ENCODE measurements around the gene TXNDC17. TPM values are rescaled to one million over a fixed set of nuclear protein-coding genes. Genes with fewer than 3 reads are reported as not detected.
"Not testable (repeated sequence)": the region's sequence is repeated elsewhere in the genome, so short reads cannot be mapped to it uniquely, and the experiment has no call there.

The TXNDC17 gene
- total and polyA plus RNA-seq, 7 donors = 37.3 to 703 (median 152) TPM

DNA sequence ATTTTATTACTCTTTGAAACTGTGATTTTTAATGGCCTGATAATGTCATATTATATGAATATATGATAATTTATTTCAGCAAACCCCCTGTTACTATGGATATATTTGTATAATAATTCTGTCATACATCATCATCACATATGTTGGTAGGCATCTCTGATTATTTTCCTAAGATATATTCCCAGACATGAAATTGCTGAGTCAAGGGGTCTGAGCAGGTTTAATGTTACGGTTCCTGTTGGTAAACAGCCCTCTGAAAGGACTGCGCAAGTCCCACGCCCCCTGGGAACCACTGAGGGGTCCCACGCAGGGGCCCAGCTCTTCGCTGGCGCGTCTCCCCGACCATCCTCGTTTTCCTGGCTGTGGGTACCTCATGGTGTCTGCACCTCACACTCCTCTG is 48.1 kb downstream of the TXNDC17 start:
- Histone ChIP-seq H3K4me1 (no peaks in the 10 kb centered on the region), H3K9me3 (no peaks in the 10 kb centered on the region), H3K27ac (no peak overlapping the region), H3K27me3 (peaks cover 0 to 5% (median 0%) of the 10 kb centered on the region in 3 donors), H3K4me3 (no peak overlapping the region), H3K36me3 (no peaks in the 10 kb centered on the region)
- TF ChIP-seq, protein P1, sequence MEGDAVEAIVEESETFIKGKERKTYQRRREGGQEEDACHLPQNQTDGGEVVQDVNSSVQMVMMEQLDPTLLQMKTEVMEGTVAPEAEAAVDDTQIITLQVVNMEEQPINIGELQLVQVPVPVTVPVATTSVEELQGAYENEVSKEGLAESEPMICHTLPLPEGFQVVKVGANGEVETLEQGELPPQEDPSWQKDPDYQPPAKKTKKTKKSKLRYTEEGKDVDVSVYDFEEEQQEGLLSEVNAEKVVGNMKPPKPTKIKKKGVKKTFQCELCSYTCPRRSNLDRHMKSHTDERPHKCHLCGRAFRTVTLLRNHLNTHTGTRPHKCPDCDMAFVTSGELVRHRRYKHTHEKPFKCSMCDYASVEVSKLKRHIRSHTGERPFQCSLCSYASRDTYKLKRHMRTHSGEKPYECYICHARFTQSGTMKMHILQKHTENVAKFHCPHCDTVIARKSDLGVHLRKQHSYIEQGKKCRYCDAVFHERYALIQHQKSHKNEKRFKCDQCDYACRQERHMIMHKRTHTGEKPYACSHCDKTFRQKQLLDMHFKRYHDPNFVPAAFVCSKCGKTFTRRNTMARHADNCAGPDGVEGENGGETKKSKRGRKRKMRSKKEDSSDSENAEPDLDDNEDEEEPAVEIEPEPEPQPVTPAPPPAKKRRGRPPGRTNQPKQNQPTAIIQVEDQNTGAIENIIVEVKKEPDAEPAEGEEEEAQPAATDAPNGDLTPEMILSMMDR (IDR thresholded peaks at IDR 0.05) = no peak
- no peak for TF ChIP-seq EP300 (IDR thresholded peaks at IDR 0.05)
- no peak for TF ChIP-seq POLR2AphosphoS5 (IDR thresholded peaks at IDR 0.05)
- no peak for TF ChIP-seq POLR2A (IDR thresholded peaks at IDR 0.05)
- 81 to 84% methylated on average over 9 of the region's 9 CpGs for WGBS, 2 donors
- no peak for DNase-seq
- intact Hi-C loops (cut with DNase I) = no loop called here

DNA sequence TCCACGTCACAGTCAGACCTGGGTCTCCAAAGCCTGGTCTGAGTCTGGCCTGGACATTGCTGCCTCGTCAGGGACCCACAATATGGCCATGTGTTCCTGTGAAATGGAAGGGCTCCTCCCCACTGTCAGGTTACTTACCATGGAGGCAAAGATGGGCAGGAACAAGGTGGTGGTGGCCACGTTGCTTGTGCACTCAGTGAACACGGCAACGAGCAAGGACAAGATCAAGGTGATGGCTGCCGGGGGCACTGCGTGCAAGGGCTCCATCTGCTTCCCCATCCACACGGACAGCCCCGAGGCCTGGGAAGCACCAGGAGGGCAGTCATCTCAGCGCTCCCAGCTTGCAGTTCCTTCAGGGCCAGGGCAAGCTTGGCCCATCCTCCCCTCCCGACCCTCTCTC is 49.8 kb downstream of the TXNDC17 start:
- WGBS, 2 donors = 82 to 84% methylated on average over 11 of the region's 11 CpGs

DNA sequence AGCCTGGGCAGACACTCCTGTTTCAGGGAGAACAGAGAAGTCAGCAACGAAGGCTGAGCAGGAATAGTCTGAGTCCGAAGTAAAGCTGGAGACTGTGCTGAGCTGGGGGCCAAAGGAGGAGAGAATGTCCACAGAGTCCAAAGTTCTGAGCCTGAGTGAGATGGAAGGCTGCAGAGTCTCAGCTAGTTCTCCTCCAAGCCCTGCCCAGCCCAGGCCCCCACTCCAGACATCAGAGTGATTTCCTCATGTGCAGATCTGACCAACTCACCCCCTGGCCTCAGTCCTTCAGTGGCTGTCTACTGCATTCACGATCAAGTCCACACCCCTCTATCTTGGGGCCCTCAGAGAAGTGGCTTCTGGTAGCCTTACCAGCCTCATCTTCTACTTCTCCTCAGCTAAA is 50.7 kb downstream of the TXNDC17 start:
- no peaks in the 10 kb centered on the region for H3K27me3 ChIP-seq
- H3K9me3 ChIP-seq = no peaks in the 10 kb centered on the region
- no peak overlapping the region for H3K27ac ChIP-seq
- H3K4me3 ChIP-seq = no peak overlapping the region
- no peak for DNase-seq
- H3K4me1 ChIP-seq = no peaks in the 10 kb centered on the region
- H3K36me3 ChIP-seq = no peaks in the 10 kb centered on the region
- 70 to 80% methylated on average over 3 of the region's 3 CpGs for WGBS, 2 donors
- TF ChIP-seq POLR2A (IDR thresholded peaks at IDR 0.05) (no peak), POLR2AphosphoS5 (IDR thresholded peaks at IDR 0.05) (no peak), EP300 (IDR thresholded peaks at IDR 0.05) (no peak)
- TF ChIP-seq, protein P1 (IDR thresholded peaks at IDR 0.05) = no peak
- intact Hi-C loops (cut with DNase I) = no loop called here

More for the DNA sequence above, 49.8 kb downstream of the TXNDC17 start:
- Histone ChIP-seq H3K4me1 (no peaks in the 10 kb centered on the region), H3K27ac (no peak overlapping the region), H3K9me3 (no peaks in the 10 kb centered on the region), H3K4me3 (no peak overlapping the region), H3K36me3 (no peaks in the 10 kb centered on the region), H3K27me3 (peaks cover 0 to 5% (median 0%) of the 10 kb centered on the region in 3 donors)
- intact Hi-C loops (cut with DNase I) = no loop called here
- TF ChIP-seq, protein P1 (IDR thresholded peaks at IDR 0.05) = no peak
- TF ChIP-seq POLR2AphosphoS5 (IDR thresholded peaks at IDR 0.05) (no peak), EP300 (IDR thresholded peaks at IDR 0.05) (no peak), POLR2A (IDR thresholded peaks at IDR 0.05) (no peak)
- DNase-seq = no peak

DNA sequence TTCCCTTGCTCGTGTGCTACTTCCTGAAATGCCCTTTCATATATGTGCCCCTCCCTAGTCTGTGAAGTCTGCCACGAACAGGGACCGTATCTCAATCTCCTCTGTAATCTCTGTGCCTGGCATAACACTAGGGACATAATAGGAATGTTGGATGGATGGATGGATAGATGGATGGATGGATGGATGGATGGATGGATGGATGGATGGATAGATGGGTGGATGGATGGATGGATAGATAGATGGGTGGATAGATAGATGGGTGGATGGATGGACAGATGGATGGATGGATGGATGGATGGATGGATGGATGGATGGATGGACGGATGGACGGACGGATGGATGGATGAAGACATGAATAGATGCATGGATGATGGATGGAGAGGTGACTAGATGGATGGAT is 51.1 kb downstream of the TXNDC17 start:
- H3K4me3 ChIP-seq; H3K27me3 ChIP-seq; H3K27ac ChIP-seq; H3K36me3 ChIP-seq; H3K4me1 ChIP-seq; intact Hi-C loops (cut with DNase I); DNase-seq; H3K9me3 ChIP-seq: not testable (repeated sequence)
- WGBS, 2 donors = 63 to 67% methylated on average over 6 of the region's 6 CpGs

Small RNA genes lying within 50 kb of the gene (small RNA-seq; reads per million reads assigned to genes)
- 0 to 0.06 (median 0) reads per million in 3 donors for gene MIR4520-1
- 0.43 to 3.3 (median 1.2) reads per million in 3 donors for gene RNA5SP435

Other genes with a start within 250 kb of the TXNDC17 start
- gene AIPL1, start 205.9 kb upstream of the TXNDC17 start, total RNA-seq = not detected
- not detected for gene AIPL1, start 205.9 kb upstream of the TXNDC17 start, polyA plus RNA-seq
- not detected for gene PIMREG, start 196.6 kb upstream of the TXNDC17 start, total RNA-seq
- 1 to 10 TPM in 2 of 3 donors, not detected in 1; 2.5 to 7.8 TPM for gene PIMREG, start 196.6 kb upstream of the TXNDC17 start, polyA plus RNA-seq
- gene PITPNM3, start 84.5 kb upstream of the TXNDC17 start, total RNA-seq = 10 to 100 TPM in 1 of 4 donors, 1 to 10 TPM in 3; 4.3 to 13.6 (median 8.0) TPM
- gene PITPNM3, start 84.5 kb upstream of the TXNDC17 start, polyA plus RNA-seq = 1 to 10 TPM; 3.6 to 5.7 (median 4.6) TPM
- 10 to 100 TPM; 14.1 to 18.3 (median 14.5) TPM for gene KIAA0753, start 349 bp upstream of the TXNDC17 start, total RNA-seq
- gene KIAA0753, start 349 bp upstream of the TXNDC17 start, polyA plus RNA-seq = 1 to 10 TPM; 3.6 to 8.1 (median 3.9) TPM
- gene MED31, start 10.5 kb downstream of the TXNDC17 start, total RNA-seq = 1 to 10 TPM; 2.0 to 8.6 (median 7.1) TPM
- gene MED31, start 10.5 kb downstream of the TXNDC17 start, polyA plus RNA-seq = 10 to 100 TPM in 2 of 3 donors, 1 to 10 TPM in 1; 9.6 to 24.0 (median 11.5) TPM
- 1 to 10 TPM in 3 of 4 donors, under 1 TPM in 1; 0.81 to 2.8 (median 1.7) TPM for gene C17orf100, start 10.7 kb downstream of the TXNDC17 start, total RNA-seq
- 1 to 10 TPM; 2.1 to 4.2 (median 2.1) TPM for gene C17orf100, start 10.7 kb downstream of the TXNDC17 start, polyA plus RNA-seq
- gene SLC13A5, start 72.3 kb downstream of the TXNDC17 start, total RNA-seq = under 1 TPM in 1 of 4 donors, not detected in 3; 0.14 TPM
- gene SLC13A5, start 72.3 kb downstream of the TXNDC17 start, polyA plus RNA-seq = under 1 TPM in 2 of 3 donors, not detected in 1; under 0.01 to 0.03 TPM
- 10 to 100 TPM in 3 of 4 donors, 1 to 10 TPM in 1; 9.7 to 59.5 (median 35.8) TPM for gene XAF1, start 115.0 kb downstream of the TXNDC17 start, total RNA-seq
- 10 to 100 TPM in 1 of 3 donors, 1 to 10 TPM in 2; 3.2 to 64.1 (median 3.6) TPM for gene XAF1, start 115.0 kb downstream of the TXNDC17 start, polyA plus RNA-seq
- not detected for gene FBXO39, start 135.2 kb downstream of the TXNDC17 start, total RNA-seq
- gene FBXO39, start 135.2 kb downstream of the TXNDC17 start, polyA plus RNA-seq = under 1 TPM in 1 of 3 donors, not detected in 2; 0.52 TPM
- not detected for gene TEKT1, start 190.7 kb downstream of the TXNDC17 start, total RNA-seq
- not detected for gene TEKT1, start 190.7 kb downstream of the TXNDC17 start, polyA plus RNA-seq

Data from sigmoid colon (tissue), 7 donors.